ENCODE results near the gene MTUS2. TPM values are rescaled to one million over a fixed set of nuclear protein-coding genes. Genes with fewer than 3 reads are reported as not detected.

Gene MTUS2
- total RNA-seq, 1 donor from 2014 or later, result not detected

- no peaks in the 10 kb centered on the region for H3K36me3 ChIP-seq (ENCODE audit: control insufficient read depth, insufficient read depth, low read length)
- H3K4me3 ChIP-seq (ENCODE audit: low read depth, low read length), result no peak overlapping the region
- H3K27me3 ChIP-seq (ENCODE audit: control insufficient read depth, insufficient read depth, low read length), result no peaks in the 10 kb centered on the region
- DNase-seq (ENCODE audit: low read depth), result no peak
- no peak for TF ChIP-seq CTCF (IDR thresholded peaks at IDR 0.05; ENCODE audit: insufficient read depth, low read length, severe bottlenecking)
- no peak for FAIRE-seq
Observed at GRCh38 chr13:29020314-29020713, 200.2 kb downstream of the MTUS2 start.

- no peaks in the 10 kb centered on the region for H3K27me3 ChIP-seq (ENCODE audit: control insufficient read depth, insufficient read depth, low read length)
- H3K36me3 ChIP-seq (ENCODE audit: control insufficient read depth, insufficient read depth, low read length), result no peaks in the 10 kb centered on the region
- DNase-seq (ENCODE audit: low read depth) (no peak), FAIRE-seq (no peak)
- TF ChIP-seq CTCF (IDR thresholded peaks at IDR 0.05; ENCODE audit: insufficient read depth, low read length, severe bottlenecking), result no peak
- H3K4me3 ChIP-seq (ENCODE audit: low read depth, low read length), result no peak overlapping the region
Observed at GRCh38 chr13:29021311-29021710, 201.2 kb downstream of the MTUS2 start.

- no peak for TF ChIP-seq CTCF (IDR thresholded peaks at IDR 0.05; ENCODE audit: insufficient read depth, low read length, severe bottlenecking)
- DNase-seq (ENCODE audit: low read depth), result no peak
- Histone ChIP-seq H3K36me3 (ENCODE audit: control insufficient read depth, insufficient read depth, low read length) (no peaks in the 10 kb centered on the region), H3K4me3 (ENCODE audit: low read depth, low read length) (no peak overlapping the region), H3K27me3 (ENCODE audit: control insufficient read depth, insufficient read depth, low read length) (no peaks in the 10 kb centered on the region)
- no peak for FAIRE-seq
Observed at GRCh38 chr13:29021717-29022116, 201.6 kb downstream of the MTUS2 start.

GRCh38 chr13:29022410-29022809 lies 202.3 kb downstream of the MTUS2 start:
- DNase-seq (ENCODE audit: low read depth) (no peak), FAIRE-seq (no peak)
- H3K36me3 ChIP-seq (ENCODE audit: control insufficient read depth, insufficient read depth, low read length), result no peaks in the 10 kb centered on the region
- no peak for TF ChIP-seq CTCF (IDR thresholded peaks at IDR 0.05; ENCODE audit: insufficient read depth, low read length, severe bottlenecking)
- no peak overlapping the region for H3K4me3 ChIP-seq (ENCODE audit: low read depth, low read length)
- no peaks in the 10 kb centered on the region for H3K27me3 ChIP-seq (ENCODE audit: control insufficient read depth, insufficient read depth, low read length)

GRCh38 chr13:29022968-29023367 lies 202.8 kb downstream of the MTUS2 start:
- no peak overlapping the region for H3K4me3 ChIP-seq (ENCODE audit: low read depth, low read length)
- TF ChIP-seq CTCF (IDR thresholded peaks at IDR 0.05; ENCODE audit: insufficient read depth, low read length, severe bottlenecking), result no peak
- no peak for FAIRE-seq
- no peaks in the 10 kb centered on the region for H3K27me3 ChIP-seq (ENCODE audit: control insufficient read depth, insufficient read depth, low read length)
- DNase-seq (ENCODE audit: low read depth), result no peak
- H3K36me3 ChIP-seq (ENCODE audit: control insufficient read depth, insufficient read depth, low read length), result no peaks in the 10 kb centered on the region

GRCh38 chr13:29024783-29025182 lies 204.6 kb downstream of the MTUS2 start:
- no peaks in the 10 kb centered on the region for H3K36me3 ChIP-seq (ENCODE audit: control insufficient read depth, insufficient read depth, low read length)
- DNase-seq (ENCODE audit: low read depth) (no peak), FAIRE-seq (no peak)
- TF ChIP-seq CTCF (IDR thresholded peaks at IDR 0.05; ENCODE audit: insufficient read depth, low read length, severe bottlenecking), result no peak
- H3K4me3 ChIP-seq (ENCODE audit: low read depth, low read length), result no peak overlapping the region
- H3K27me3 ChIP-seq (ENCODE audit: control insufficient read depth, insufficient read depth, low read length), result no peaks in the 10 kb centered on the region

All from bronchial epithelial cell (primary cell).